Measurements from ENCODE around the gene E2F4. TPM values are rescaled to one million over a fixed set of nuclear protein-coding genes. Genes with fewer than 3 reads are reported as not detected.

The E2F4 gene
- total and polyA plus RNA-seq, 10 of the 15 experiments (the other 5 are each of a cell fraction or from before 2014, with no cell fraction given), result 11.7 to 132 (median 95.9) TPM

- TF ChIP-seq, protein P1, sequence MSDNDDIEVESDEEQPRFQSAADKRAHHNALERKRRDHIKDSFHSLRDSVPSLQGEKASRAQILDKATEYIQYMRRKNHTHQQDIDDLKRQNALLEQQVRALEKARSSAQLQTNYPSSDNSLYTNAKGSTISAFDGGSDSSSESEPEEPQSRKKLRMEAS (IDR thresholded peaks at IDR 0.05; ENCODE audit: low read depth, low read length), result no peak
- TF ChIP-seq YBX1 (IDR thresholded peaks at IDR 0.05) (no peak), MXI1 (IDR thresholded peaks at IDR 0.05; ENCODE audit: low read depth, low read length) (peak; percentile 73), STAT3 (IDR thresholded peaks at IDR 0.05; ENCODE audit: low read depth, low read length) (no peak), GATAD2B (conservative IDR thresholded peaks at IDR 0.05; ENCODE audit: low read depth) (peak; percentile 97), ETV6 (conservative IDR thresholded peaks at IDR 0.05 in 1 of 2, IDR thresholded peaks at IDR 0.05 in 1 of 2; ENCODE audit: borderline replicate concordance in 1 of 2, low read depth in 1 of 2) (peak; percentile 94 to 97; a peak in 3 of 4 replicates), MTA2 (IDR thresholded peaks at IDR 0.05; ENCODE audit: low read depth) (no peak), CBX3 (IDR thresholded peaks at IDR 0.05; ENCODE audit: borderline replicate concordance, low read depth) (no peak), POU2F2 (IDR thresholded peaks at IDR 0.05; ENCODE audit: borderline replicate concordance, low read depth, low read length) (0 out of 3 replicates have a peak, but pooled peaks have one; percentile 25), MEF2A (IDR thresholded peaks at IDR 0.05; ENCODE audit: insufficient read depth, low read depth, low read length) (no peak), MTA3 (IDR thresholded peaks at IDR 0.05; ENCODE audit: borderline replicate concordance, low read length) (no peak), IKZF2 (IDR thresholded peaks at IDR 0.05) (no peak), ZNF274 (IDR thresholded peaks at IDR 0.05; ENCODE audit: insufficient read depth, insufficient read length) (no peak), NRF1 (conservative IDR thresholded peaks at IDR 0.05; ENCODE audit: low read depth, low read length) (no peak), CBFB (IDR thresholded peaks at IDR 0.05; ENCODE audit: low read depth) (peak; percentile 93), CBX5 (IDR thresholded peaks at IDR 0.05; ENCODE audit: low read depth) (no peak), NFYA (IDR thresholded peaks at IDR 0.05; ENCODE audit: borderline replicate concordance, low read depth, low read length) (no peak), CREB1 (IDR thresholded peaks at IDR 0.05; ENCODE audit: low read depth) (peak; percentile 72; the same call in 1 of the 2 replicates), SRF (IDR thresholded peaks at IDR 0.05; ENCODE audit: low read depth in 2 of 2, low read length in 2 of 2) (0 out of 4 replicates have a peak, but pooled peaks have one; percentile 21 to 30), MYC (IDR thresholded peaks at IDR 0.05; ENCODE audit: insufficient read depth, insufficient read length, insufficient replicate concordance, low read length, severe bottlenecking) (peak; percentile 16), RBBP5 (conservative IDR thresholded peaks at IDR 0.05) (no peak), KLF5 (IDR thresholded peaks at IDR 0.05; ENCODE audit: partially characterized antibody) (peak; percentile 56), GABPA (IDR thresholded peaks at IDR 0.05; ENCODE audit: low read depth) (peak; percentile 89), EP300 (IDR thresholded peaks at IDR 0.05; ENCODE audit: borderline replicate concordance in 1 of 2, control insufficient read depth in 1 of 2, low read depth in 2 of 2, low read length in 2 of 2) (no peak), MEF2B (IDR thresholded peaks at IDR 0.05; ENCODE audit: partially characterized antibody, poor library complexity, severe bottlenecking) (no peak), HCFC1 (IDR thresholded peaks at IDR 0.05; ENCODE audit: low read length) (peak; percentile 68)
- TF ChIP-seq, protein P2, sequence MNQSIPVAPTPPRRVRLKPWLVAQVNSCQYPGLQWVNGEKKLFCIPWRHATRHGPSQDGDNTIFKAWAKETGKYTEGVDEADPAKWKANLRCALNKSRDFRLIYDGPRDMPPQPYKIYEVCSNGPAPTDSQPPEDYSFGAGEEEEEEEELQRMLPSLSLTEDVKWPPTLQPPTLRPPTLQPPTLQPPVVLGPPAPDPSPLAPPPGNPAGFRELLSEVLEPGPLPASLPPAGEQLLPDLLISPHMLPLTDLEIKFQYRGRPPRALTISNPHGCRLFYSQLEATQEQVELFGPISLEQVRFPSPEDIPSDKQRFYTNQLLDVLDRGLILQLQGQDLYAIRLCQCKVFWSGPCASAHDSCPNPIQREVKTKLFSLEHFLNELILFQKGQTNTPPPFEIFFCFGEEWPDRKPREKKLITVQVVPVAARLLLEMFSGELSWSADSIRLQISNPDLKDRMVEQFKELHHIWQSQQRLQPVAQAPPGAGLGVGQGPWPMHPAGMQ (IDR thresholded peaks at IDR 0.05; ENCODE audit: borderline replicate concordance), result no peak
- TF ChIP-seq, protein P3, sequence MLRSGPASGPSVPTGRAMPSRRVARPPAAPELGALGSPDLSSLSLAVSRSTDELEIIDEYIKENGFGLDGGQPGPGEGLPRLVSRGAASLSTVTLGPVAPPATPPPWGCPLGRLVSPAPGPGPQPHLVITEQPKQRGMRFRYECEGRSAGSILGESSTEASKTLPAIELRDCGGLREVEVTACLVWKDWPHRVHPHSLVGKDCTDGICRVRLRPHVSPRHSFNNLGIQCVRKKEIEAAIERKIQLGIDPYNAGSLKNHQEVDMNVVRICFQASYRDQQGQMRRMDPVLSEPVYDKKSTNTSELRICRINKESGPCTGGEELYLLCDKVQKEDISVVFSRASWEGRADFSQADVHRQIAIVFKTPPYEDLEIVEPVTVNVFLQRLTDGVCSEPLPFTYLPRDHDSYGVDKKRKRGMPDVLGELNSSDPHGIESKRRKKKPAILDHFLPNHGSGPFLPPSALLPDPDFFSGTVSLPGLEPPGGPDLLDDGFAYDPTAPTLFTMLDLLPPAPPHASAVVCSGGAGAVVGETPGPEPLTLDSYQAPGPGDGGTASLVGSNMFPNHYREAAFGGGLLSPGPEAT (IDR thresholded peaks at IDR 0.05; ENCODE audit: low read depth), result peak; percentile 90
These were observed at the start of gene E2F4 (continued) for GRCh38 chr16:67191995-67192681.
